Sigmoid colon (tissue), 7 donors: ENCODE measurements around the gene KCNE3. TPM values are rescaled to one million over a fixed set of nuclear protein-coding genes. Genes with fewer than 3 reads are reported as not detected.

Experiments used
- DNase-seq: peaks from one replicate; pipeline ENCODE4 v3.0.0-alpha.2; 2019
- H3K27ac ChIP-seq, 4 donors: fragments of 200-600 bp; sonication (generic); one replicate each; pipeline ENCODE4 v1.5.1; 2016 to 2019; ENCODE audit warnings: mild to moderate bottlenecking in 1 of 4
- H3K27me3 ChIP-seq, 3 donors: fragments of 200-600 bp; sonication (generic); one replicate each; pipeline ENCODE4 v1.5.1; 2019; ENCODE audit warnings: mild to moderate bottlenecking in 1 of 3
- H3K36me3 ChIP-seq, 4 donors: fragments of 200-600 bp; sonication (generic); one replicate each; pipeline ENCODE4 v1.5.1; 2016 to 2019
- H3K4me1 ChIP-seq, 4 donors: fragments of 200-600 bp; sonication (generic); one replicate each; pipeline ENCODE4 v1.5.1; 2017 to 2019
- H3K4me3 ChIP-seq, 4 donors: fragments of 200-600 bp; sonication (generic); one replicate each; pipeline ENCODE4 v1.5.1; 2017 to 2019; ENCODE audit warnings: mild to moderate bottlenecking in 2 of 4, moderate library complexity in 1 of 4
- H3K9me3 ChIP-seq, 4 donors: fragments of 200-600 bp in 3 of 4; sonication (generic) in 3 of 4; one replicate each; pipeline versions ENCODE4 v1.5.1 to v1.6.1; 2013 to 2019
- CTCF ChIP-seq, 4 experiments: fragments of 450-650 bp in 3 of 4; fragments of 200-600 bp in 1 of 4; IDR thresholded peaks; one replicate each; pipeline ENCODE4 v1.5.1; 2016 to 2019; ENCODE audit warnings: antibody characterized with exemption in 4 of 4, mild to moderate bottlenecking in 3 of 4, moderate library complexity in 2 of 4
- EP300 ChIP-seq, 4 donors: sonication (generic); formaldehyde crosslinking; IDR thresholded peaks; one replicate each; pipeline ENCODE4 v1.6.1; 2017; ENCODE audit warnings: antibody characterized with exemption in 4 of 4
- POLR2A ChIP-seq, 2 donors: fragments of 450-650 bp; IDR thresholded peaks; one replicate each; pipeline ENCODE4 v1.6.1; 2016; ENCODE audit warnings: antibody characterized with exemption in 2 of 2, mild to moderate bottlenecking in 2 of 2, moderate library complexity in 2 of 2
- POLR2AphosphoS5 ChIP-seq, 4 donors: sonication (generic); formaldehyde crosslinking; IDR thresholded peaks; one replicate each; pipeline ENCODE4 v1.6.1; 2017; ENCODE audit warnings: antibody characterized with exemption in 4 of 4
- WGBS, 2 donors: extraction: QIAGEN DNeasy Blood & Tissue Kit; methylation state at CpG; one replicate each; pipeline ENCODE4 v1.1.7; 2013; 5-methylcytosine and 5-hydroxymethylcytosine counted together
- intact Hi-C: fragments of 100-400 bp; cut with DNase I; formaldehyde crosslinking; loops from one replicate; pipeline ENCODE4 v1.15.1; 2023
- polyA plus RNA-seq, 3 donors: library from polyadenylated mRNA; stranded (reverse); fragments of 200-250 nt; gene quantifications; one replicate each; pipeline ENCODE4 v1.2.3, GENCODE V29; 2013
- total RNA-seq, 4 donors: library from RNA; depleted of rRNA; stranded (reverse); fragments of >200 nt; gene quantifications; one replicate each; pipeline ENCODE4 v1.1.0, GENCODE V29; 2016
- donor health status: healthy with polysubstance abuse.
- donor health status: Bipolar disorder and iron deficiency.
- donor health status: healthy.

KCNE3 gene
- total and polyA plus RNA-seq, 7 donors: 5.4 to 30.1 (median 9.6) TPM

GRCh38 chr11:74468521-74468920, 1.2 kb upstream of the KCNE3 start:
- H3K27me3 ChIP-seq: no peaks in the 10 kb centered on the region
- DNase-seq: no peak
- no peak overlapping the region for H3K4me3 ChIP-seq
- H3K27ac ChIP-seq: no peak overlapping the region
- intact Hi-C loops: no loop called here
- H3K4me1 ChIP-seq: peaks cover 0 to 15% (median 10%) of the 10 kb centered on the region in 4 donors
- no peaks in the 10 kb centered on the region for H3K9me3 ChIP-seq
- no peaks in the 10 kb centered on the region for H3K36me3 ChIP-seq
- TF ChIP-seq POLR2AphosphoS5 (IDR thresholded peaks at IDR 0.05) (no peak), EP300 (IDR thresholded peaks at IDR 0.05) (no peak), POLR2A (IDR thresholded peaks at IDR 0.05) (no peak), CTCF (IDR thresholded peaks at IDR 0.05) (no peak)

GRCh38 chr11:74468058-74468457, 709 bp upstream of the KCNE3 start:
- TF ChIP-seq POLR2A (IDR thresholded peaks at IDR 0.05) (no peak), POLR2AphosphoS5 (IDR thresholded peaks at IDR 0.05) (no peak)
- WGBS, 2 donors: 29 to 71% methylated on average over 4 of the region's 4 CpGs
- Histone ChIP-seq H3K4me3 (no peak overlapping the region), H3K4me1 (peaks cover 0 to 15% (median 10%) of the 10 kb centered on the region in 4 donors), H3K36me3 (no peaks in the 10 kb centered on the region), H3K27ac (no peak overlapping the region), H3K9me3 (no peaks in the 10 kb centered on the region), H3K27me3 (no peaks in the 10 kb centered on the region)
- no peak for DNase-seq
- intact Hi-C loops: no loop called here

- H3K36me3 ChIP-seq: no peaks in the 10 kb centered on the region
- no peak for DNase-seq
- 19 to 67% methylated on average over 2 of the region's 2 CpGs for WGBS, 2 donors
- H3K4me3 ChIP-seq: no peak overlapping the region
- TF ChIP-seq POLR2AphosphoS5 (IDR thresholded peaks at IDR 0.05): no peak
- TF ChIP-seq CTCF (IDR thresholded peaks at IDR 0.05): no peak
- no peak for TF ChIP-seq EP300 (IDR thresholded peaks at IDR 0.05)
- no peak for TF ChIP-seq POLR2A (IDR thresholded peaks at IDR 0.05)
- no peak overlapping the region for H3K27ac ChIP-seq
- H3K4me1 ChIP-seq: peaks cover 0 to 22% (median 16%) of the 10 kb centered on the region in 4 donors
- H3K27me3 ChIP-seq: no peaks in the 10 kb centered on the region
- intact Hi-C loops: no loop called here
- no peaks in the 10 kb centered on the region for H3K9me3 ChIP-seq
Measured at GRCh38 chr11:74465291-74465708, 2.0 kb downstream of the KCNE3 start.

- H3K4me1 ChIP-seq: peaks cover 0 to 26% (median 19%) of the 10 kb centered on the region in 4 donors
- WGBS, 2 donors: 29 to 73% methylated on average over 1 of the region's 1 CpG
- DNase-seq: no peak
- no peaks in the 10 kb centered on the region for H3K27me3 ChIP-seq
- no peak overlapping the region for H3K4me3 ChIP-seq
- intact Hi-C loops: no loop called here
- TF ChIP-seq POLR2A (IDR thresholded peaks at IDR 0.05): no peak
- no peak for TF ChIP-seq POLR2AphosphoS5 (IDR thresholded peaks at IDR 0.05)
- no peak for TF ChIP-seq CTCF (IDR thresholded peaks at IDR 0.05)
- TF ChIP-seq EP300 (IDR thresholded peaks at IDR 0.05): no peak
- H3K36me3 ChIP-seq: no peaks in the 10 kb centered on the region
- no peaks in the 10 kb centered on the region for H3K9me3 ChIP-seq
- no peak overlapping the region for H3K27ac ChIP-seq
Measured at GRCh38 chr11:74464746-74465145, 2.6 kb downstream of the KCNE3 start.

- Histone ChIP-seq H3K36me3 (no peaks in the 10 kb centered on the region), H3K9me3 (no peaks in the 10 kb centered on the region), H3K27ac (no peak overlapping the region), H3K27me3 (no peaks in the 10 kb centered on the region), H3K4me3 (no peak overlapping the region), H3K4me1 (peaks cover 0 to 26% (median 19%) of the 10 kb centered on the region in 4 donors)
- WGBS, 2 donors: 80 to 92% methylated on average over 1 of the region's 1 CpG
- intact Hi-C loops: no loop called here
- no peak for TF ChIP-seq CTCF (IDR thresholded peaks at IDR 0.05)
- no peak for TF ChIP-seq EP300 (IDR thresholded peaks at IDR 0.05)
- no peak for TF ChIP-seq POLR2AphosphoS5 (IDR thresholded peaks at IDR 0.05)
- TF ChIP-seq POLR2A (IDR thresholded peaks at IDR 0.05): no peak
- DNase-seq: no peak
Measured at GRCh38 chr11:74463216-74463615, 4.1 kb downstream of the KCNE3 start.
